MM.1S (cell line): ENCODE results near the gene DNAH6.

Source experiments
- DNase-seq: peaks from one replicate; pipeline ENCODE4 v3.0.0-alpha.2; 2015
- H2AFZ ChIP-seq: fragments of 300-600 bp; sonication (generic); 2 replicates; pipeline ENCODE4 v1.6.0; 2016; ENCODE audit warnings: antibody characterized with exemption, low read length
- H3F3A ChIP-seq: fragments of 300-600 bp; sonication (generic); 2 replicates; pipeline ENCODE4 v1.6.1; 2016; ENCODE audit warnings: mild to moderate bottlenecking, antibody characterized with exemption, low read length, moderate library complexity, mixed read lengths; ENCODE audit not compliant: insufficient read depth
- H3K27ac ChIP-seq: fragments of 300-600 bp; sonication (generic); 2 replicates; pipeline ENCODE4 v1.5.1; 2016; ENCODE audit warnings: mild to moderate bottlenecking, low read length
- H3K27me3 ChIP-seq: fragments of 300-600 bp; sonication (generic); replicated peaks from 2 replicates; pipeline ENCODE4 v1.6.0; 2016; ENCODE audit warnings: low read length; ENCODE audit not compliant: insufficient read depth
- H3K36me3 ChIP-seq: fragments of 300-600 bp; sonication (generic); replicated peaks from 2 replicates; pipeline ENCODE4 v1.6.1; 2016; ENCODE audit warnings: mild to moderate bottlenecking, low read length, mixed read lengths; ENCODE audit not compliant: insufficient read depth
- H3K4me1 ChIP-seq: fragments of 300-600 bp; sonication (generic); 2 replicates; pipeline ENCODE4 v1.6.1; 2016; ENCODE audit warnings: low read length, mixed read lengths
- H3K4me2 ChIP-seq: fragments of 300-600 bp; sonication (generic); 2 replicates; pipeline ENCODE4 v1.6.0; 2016; ENCODE audit warnings: low read depth, low read length
- H3K4me3 ChIP-seq: fragments of 300-600 bp; sonication (generic); 2 replicates; pipeline ENCODE4 v1.5.1; 2016; ENCODE audit warnings: low read length, mixed read lengths
- H3K79me2 ChIP-seq: fragments of 300-600 bp; sonication (generic); 2 replicates; pipeline ENCODE4 v1.6.1; 2016; ENCODE audit warnings: mixed run types, low read length, mixed read lengths
- H3K9ac ChIP-seq: fragments of 300-600 bp; sonication (generic); 2 replicates; pipeline ENCODE4 v1.6.1; 2016; ENCODE audit warnings: low read length, mixed read lengths
- H3K9me2 ChIP-seq: fragments of 300-600 bp; sonication (generic); replicated peaks from 2 replicates; pipeline ENCODE4 v1.6.1; 2016; ENCODE audit warnings: mild to moderate bottlenecking, low read length, mixed read lengths; ENCODE audit not compliant: insufficient read depth
- H3K9me3 ChIP-seq: fragments of 300-600 bp; sonication (generic); replicated peaks from 2 replicates; pipeline ENCODE4 v1.6.1; 2016; ENCODE audit warnings: mild to moderate bottlenecking, low read length, mixed read lengths; ENCODE audit not compliant: insufficient read depth
- H4K20me1 ChIP-seq: fragments of 300-600 bp; sonication (generic); 2 replicates; pipeline ENCODE4 v1.6.1; 2016; ENCODE audit warnings: mild to moderate bottlenecking, low read length, moderate library complexity, mixed read lengths; ENCODE audit not compliant: insufficient read depth
- CTCF ChIP-seq: fragments of 300-600 bp; sonication (generic); IDR thresholded peaks from 2 replicates; pipeline ENCODE4 v1.5.1; 2016; ENCODE audit warnings: antibody characterized with exemption, low read length, mixed read lengths
- EZH2 ChIP-seq: fragments of 300-600 bp; sonication (generic); optimal IDR thresholded peaks from 2 replicates; pipeline ENCODE3; 2017; ENCODE audit warnings: low read depth, mild to moderate bottlenecking, antibody characterized with exemption, low read length, mixed read lengths
- EZH2phosphoT487 ChIP-seq: fragments of 300-600 bp; sonication (generic); IDR thresholded peaks from 2 replicates; pipeline ENCODE4 v1.6.1; 2018; ENCODE audit warnings: antibody characterized with exemption, low read length

Gene DNAH6

GRCh38 chr2:84781942-84782716, 265.8 kb downstream of the DNAH6 start:
- Histone ChIP-seq H3K36me3 (no peaks in the 10 kb centered on the region), H2AFZ (peak overlapping the region; percentile 23), H4K20me1 (no peaks in the 10 kb centered on the region), H3K27ac (no peak overlapping the region; the same call in 1 of the 2 replicates), H3K4me2 (no peak overlapping the region), H3K27me3 (no peaks in the 10 kb centered on the region), H3F3A (no peaks in the 10 kb centered on the region), H3K4me1 (peaks cover 13% of the 10 kb centered on the region; the same call in 1 of the 2 replicates), H3K79me2 (no peaks in the 10 kb centered on the region), H3K9me2 (no peaks in the 10 kb centered on the region), H3K9ac (no peak overlapping the region), H3K9me3 (no peaks in the 10 kb centered on the region), H3K4me3 (no peak overlapping the region)
- TF ChIP-seq CTCF (no peak), EZH2phosphoT487 (no peak), EZH2 (no peak)
- DNase-seq, result no peak

- Histone ChIP-seq H2AFZ (peak overlapping the region; percentile 23; the same call in 1 of the 2 replicates), H3K27me3 (no peaks in the 10 kb centered on the region), H3K27ac (no peak overlapping the region; the same call in 1 of the 2 replicates), H3K79me2 (no peaks in the 10 kb centered on the region), H3K4me2 (no peak overlapping the region), H3F3A (no peaks in the 10 kb centered on the region), H3K36me3 (no peaks in the 10 kb centered on the region), H3K4me1 (peaks cover 13% of the 10 kb centered on the region; the same call in 1 of the 2 replicates), H3K4me3 (no peak overlapping the region), H3K9me2 (no peaks in the 10 kb centered on the region), H3K9ac (no peak overlapping the region), H4K20me1 (no peaks in the 10 kb centered on the region), H3K9me3 (no peaks in the 10 kb centered on the region)
- DNase-seq, result no peak
- TF ChIP-seq CTCF (no peak), EZH2 (no peak), EZH2phosphoT487 (no peak)
These were observed 266.6 kb downstream of the DNAH6 start for GRCh38 chr2:84782717-84783442.

GRCh38 chr2:84785950-84786349, 269.7 kb downstream of the DNAH6 start:
- TF ChIP-seq CTCF (no peak), EZH2phosphoT487 (no peak), EZH2 (no peak)
- Histone ChIP-seq H3K9me3 (no peaks in the 10 kb centered on the region), H3K9me2 (no peaks in the 10 kb centered on the region), H3K9ac (no peak overlapping the region), H3K27ac (no peak overlapping the region), H4K20me1 (no peaks in the 10 kb centered on the region), H2AFZ (no peak overlapping the region), H3K4me2 (no peak overlapping the region), H3K36me3 (no peaks in the 10 kb centered on the region), H3K4me3 (no peak overlapping the region), H3K79me2 (no peaks in the 10 kb centered on the region), H3F3A (no peaks in the 10 kb centered on the region), H3K27me3 (no peaks in the 10 kb centered on the region), H3K4me1 (peaks cover 13% of the 10 kb centered on the region; the same call in 1 of the 2 replicates)
- no peak for DNase-seq
